ENCODE measurements around the gene CCDC192.

CCDC192 gene

GRCh38 chr5:127975961-127976360 is 272.8 kb downstream of the CCDC192 start:
- no peak overlapping the region for H3K4me3 ChIP-seq (ENCODE audit: low read depth, low read length)
- no peak for TF ChIP-seq CTCF (IDR thresholded peaks at IDR 0.05; ENCODE audit: control insufficient read depth, extremely low read depth, insufficient read depth)
- DNase-seq (ENCODE audit: low read depth), result no peak

GRCh38 chr5:127976525-127976924 is 273.3 kb downstream of the CCDC192 start:
- DNase-seq (ENCODE audit: low read depth), result no peak
- TF ChIP-seq CTCF (IDR thresholded peaks at IDR 0.05; ENCODE audit: control insufficient read depth, extremely low read depth, insufficient read depth), result no peak
- H3K4me3 ChIP-seq (ENCODE audit: low read depth, low read length), result no peak overlapping the region

- TF ChIP-seq CTCF (IDR thresholded peaks at IDR 0.05; ENCODE audit: control insufficient read depth, extremely low read depth, insufficient read depth), result no peak
- H3K4me3 ChIP-seq (ENCODE audit: low read depth, low read length), result no peak overlapping the region
- DNase-seq (ENCODE audit: low read depth), result no peak
These were observed 274.0 kb downstream of the CCDC192 start for GRCh38 chr5:127976991-127977717.

- TF ChIP-seq CTCF (IDR thresholded peaks at IDR 0.05; ENCODE audit: control insufficient read depth, extremely low read depth, insufficient read depth), result no peak
- no peak for DNase-seq (ENCODE audit: low read depth)
- H3K4me3 ChIP-seq (ENCODE audit: low read depth, low read length), result no peak overlapping the region
These were observed 275.6 kb downstream of the CCDC192 start for GRCh38 chr5:127978738-127979300.

GRCh38 chr5:127979475-127979874 is 276.3 kb downstream of the CCDC192 start:
- no peak for DNase-seq (ENCODE audit: low read depth)
- TF ChIP-seq CTCF (IDR thresholded peaks at IDR 0.05; ENCODE audit: control insufficient read depth, extremely low read depth, insufficient read depth), result no peak
- H3K4me3 ChIP-seq (ENCODE audit: low read depth, low read length), result no peak overlapping the region

GRCh38 chr5:127980843-127981242 is 277.7 kb downstream of the CCDC192 start:
- H3K4me3 ChIP-seq (ENCODE audit: low read depth, low read length), result no peak overlapping the region
- TF ChIP-seq CTCF (IDR thresholded peaks at IDR 0.05; ENCODE audit: control insufficient read depth, extremely low read depth, insufficient read depth), result no peak
- DNase-seq (ENCODE audit: low read depth), result no peak

- TF ChIP-seq CTCF (IDR thresholded peaks at IDR 0.05; ENCODE audit: control insufficient read depth, extremely low read depth, insufficient read depth), result no peak
- H3K4me3 ChIP-seq (ENCODE audit: low read depth, low read length), result no peak overlapping the region
- no peak for DNase-seq (ENCODE audit: low read depth)
These were observed 278.3 kb downstream of the CCDC192 start for GRCh38 chr5:127981498-127981897.
